ENCODE data around the gene DDB1.

The DDB1 gene

DNA sequence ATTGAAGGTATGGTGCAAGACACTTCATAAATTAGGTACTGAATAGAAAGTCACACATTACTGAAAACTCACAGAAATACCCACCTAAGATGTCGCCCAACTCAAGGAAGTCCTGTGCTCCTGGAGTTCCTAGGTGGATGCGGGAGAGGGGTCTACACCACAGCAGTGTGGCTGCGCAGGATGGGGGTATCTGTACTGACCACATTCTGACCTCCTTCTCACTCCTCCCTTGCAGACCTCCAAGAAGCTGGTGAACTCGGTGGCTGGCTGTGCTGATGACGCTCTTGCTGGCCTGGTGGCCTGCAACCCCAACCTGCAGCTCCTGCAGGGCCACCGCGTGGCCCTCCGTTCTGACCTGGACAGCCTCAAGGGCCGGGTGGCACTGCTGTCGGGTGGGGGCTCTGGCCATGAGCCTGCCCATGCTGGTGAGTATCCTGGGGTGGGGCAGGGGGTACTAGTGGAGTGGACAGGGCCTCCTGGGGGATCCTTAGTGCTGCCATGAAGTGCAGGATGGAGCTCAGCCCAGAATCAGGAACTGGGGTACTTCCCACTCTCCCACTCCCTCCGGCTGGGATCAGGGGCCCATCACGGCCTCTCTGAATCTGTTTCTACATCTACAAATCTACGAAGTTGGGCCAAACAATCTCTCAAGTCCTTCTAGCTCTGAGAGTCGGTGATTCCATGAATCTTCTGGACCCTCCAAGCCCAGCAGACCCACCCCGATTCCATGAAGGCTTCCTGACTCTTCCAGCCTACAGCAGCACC, 5.0 kb upstream of the DDB1 start:
- no peak for DNase-seq (ENCODE audit: extremely low spot score, insufficient read length, low read depth)
- FAIRE-seq: no peak

DNA sequence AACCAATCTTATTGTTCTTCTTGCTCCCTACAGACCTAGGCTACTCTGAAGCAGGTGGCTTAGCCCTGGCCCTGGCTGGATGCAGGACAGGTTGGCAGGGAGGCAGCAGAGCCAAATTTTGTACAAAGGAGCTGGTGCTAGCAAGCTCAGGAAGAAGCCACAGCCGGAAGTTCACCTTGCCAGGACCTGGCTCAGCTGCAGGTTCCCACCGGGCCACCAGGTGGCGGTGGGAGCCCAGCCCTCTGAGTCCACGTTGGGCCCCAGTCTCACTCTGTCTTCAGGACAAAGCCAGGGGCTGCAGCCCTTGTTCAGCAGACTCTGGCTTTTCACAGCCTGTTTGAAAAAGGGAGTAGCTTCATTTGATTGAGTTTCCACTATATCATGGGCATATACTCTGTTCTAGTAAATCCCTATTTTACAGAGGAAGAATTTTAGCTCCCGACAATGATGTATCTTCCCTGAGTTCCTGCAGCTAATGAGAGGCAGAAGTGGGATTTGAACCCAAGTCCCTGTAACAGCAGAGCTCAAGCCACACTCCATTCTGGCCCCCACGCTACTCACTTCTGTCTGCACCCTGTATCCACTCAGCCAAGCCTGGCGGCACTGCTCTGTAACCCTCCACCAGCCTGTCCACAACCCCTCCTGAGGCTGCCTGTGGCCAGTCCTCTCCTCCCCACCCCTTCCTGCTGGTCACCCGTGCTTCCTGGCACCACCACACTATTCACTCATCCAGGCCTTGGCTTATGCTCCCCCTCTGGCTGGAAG, 3.4 kb upstream of the DDB1 start:
- FAIRE-seq (peak; percentile 50), DNase-seq (ENCODE audit: extremely low spot score, insufficient read length, low read depth) (peak; percentile 81)

GRCh38 chr11:61335355-61335710, 2.4 kb upstream of the DDB1 start:
- no peak for FAIRE-seq
- DNase-seq (ENCODE audit: extremely low spot score, insufficient read length, low read depth): no peak

- FAIRE-seq (no peak), DNase-seq (ENCODE audit: extremely low spot score, insufficient read length, low read depth) (no peak)
These were observed 1.8 kb upstream of the DDB1 start for GRCh38 chr11:61334434-61335354.

DNA sequence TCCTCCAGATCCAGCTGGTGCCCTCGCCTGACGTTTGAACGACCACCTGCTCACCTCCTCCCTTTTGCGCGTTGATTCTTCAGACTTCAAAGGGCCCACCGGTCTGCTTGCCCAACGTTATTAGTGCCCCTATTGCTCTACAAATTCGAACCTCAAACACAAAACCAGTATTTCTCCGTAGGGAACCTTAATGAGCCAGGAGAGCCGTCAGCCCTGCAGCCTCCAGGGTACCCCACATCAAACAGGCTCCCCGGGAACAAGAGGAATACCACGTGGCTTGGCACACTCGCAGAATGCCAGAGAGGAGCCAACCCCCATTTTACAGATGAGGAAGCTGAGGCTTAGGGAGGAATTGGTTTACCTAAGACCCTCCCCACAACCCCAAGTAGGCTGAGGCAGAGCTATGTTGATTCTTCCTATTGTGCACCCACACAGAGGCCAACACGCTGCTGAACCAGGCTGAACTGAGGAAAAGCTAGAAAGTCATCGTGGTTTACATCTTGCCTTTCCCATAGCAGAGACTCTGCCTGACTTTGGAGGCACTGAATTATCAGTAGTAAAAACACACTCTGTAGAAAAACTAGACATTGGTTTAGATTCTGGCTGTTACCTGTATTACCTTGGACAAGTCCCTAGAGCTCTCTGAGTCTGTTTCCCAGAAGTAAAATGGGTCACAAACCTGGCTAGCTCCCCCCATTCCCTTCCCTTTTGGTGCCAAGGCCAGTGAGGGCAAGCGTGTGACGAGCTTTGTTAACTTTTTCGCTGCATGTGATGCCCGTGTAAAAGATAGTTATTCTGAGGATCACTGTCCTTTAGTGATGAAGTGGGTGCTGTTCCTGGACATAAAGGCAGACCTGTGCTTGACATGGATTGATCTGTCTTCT, 887 bp upstream of the DDB1 start:
- DNase-seq (ENCODE audit: extremely low spot score, insufficient read length, low read depth) (no peak), FAIRE-seq (no peak)

DNA sequence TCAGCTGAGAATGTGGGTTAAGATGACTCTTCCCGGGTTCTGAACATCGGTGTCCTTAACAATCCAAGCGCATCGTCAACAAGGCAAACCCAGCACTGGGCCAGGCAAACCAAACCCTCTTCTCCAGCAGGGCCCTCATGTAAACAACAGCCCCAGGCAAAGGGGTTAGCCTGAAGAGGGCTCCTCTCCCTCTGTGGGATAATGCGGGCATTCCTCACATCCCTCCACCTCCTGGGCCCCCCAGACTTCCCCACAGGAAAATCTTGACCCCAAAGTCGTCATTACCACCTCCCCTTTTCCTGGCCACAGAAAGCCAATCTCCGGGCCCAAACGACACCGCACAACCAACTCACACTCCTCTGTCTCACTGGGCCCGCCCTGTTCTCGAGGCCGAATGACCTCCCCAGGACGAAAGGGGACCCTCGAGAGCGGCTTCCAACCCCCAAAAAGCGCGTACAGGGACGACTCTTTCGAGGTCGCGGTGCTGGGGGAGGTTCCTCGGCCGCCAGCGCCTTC, 566 bp downstream of the DDB1 start:
- FAIRE-seq: no peak
- DNase-seq (ENCODE audit: extremely low spot score, insufficient read length, low read depth): no peak

DNA sequence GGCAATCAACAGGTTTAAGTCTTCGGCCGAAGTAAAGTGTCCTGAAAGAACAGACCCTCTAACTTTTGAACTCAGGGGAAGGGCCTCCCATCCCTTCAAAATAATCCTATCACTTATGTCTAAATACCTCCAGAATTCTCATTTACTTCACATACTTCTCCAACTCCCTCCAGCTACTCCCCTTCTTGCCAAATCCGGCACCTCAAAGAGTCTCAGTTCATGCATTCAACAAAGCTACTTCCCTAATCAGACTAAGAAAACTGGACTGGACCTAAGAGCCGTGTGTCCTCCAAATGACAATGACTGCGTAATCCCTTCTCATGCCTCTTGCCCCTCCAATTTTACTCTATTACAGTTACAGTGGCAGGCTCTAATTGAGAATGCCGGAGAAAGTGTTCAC, 1.3 kb downstream of the DDB1 start:
- DNase-seq (ENCODE audit: extremely low spot score, insufficient read length, low read depth) (no peak), FAIRE-seq (no peak)

- FAIRE-seq (no peak), DNase-seq (ENCODE audit: extremely low spot score, insufficient read length, low read depth) (no peak)
These were observed 3.0 kb downstream of the DDB1 start for GRCh38 chr11:61329871-61330270.

GRCh38 chr11:61328351-61328750, 4.6 kb downstream of the DDB1 start:
- no peak for FAIRE-seq
- DNase-seq (ENCODE audit: extremely low spot score, insufficient read length, low read depth): no peak

DNA sequence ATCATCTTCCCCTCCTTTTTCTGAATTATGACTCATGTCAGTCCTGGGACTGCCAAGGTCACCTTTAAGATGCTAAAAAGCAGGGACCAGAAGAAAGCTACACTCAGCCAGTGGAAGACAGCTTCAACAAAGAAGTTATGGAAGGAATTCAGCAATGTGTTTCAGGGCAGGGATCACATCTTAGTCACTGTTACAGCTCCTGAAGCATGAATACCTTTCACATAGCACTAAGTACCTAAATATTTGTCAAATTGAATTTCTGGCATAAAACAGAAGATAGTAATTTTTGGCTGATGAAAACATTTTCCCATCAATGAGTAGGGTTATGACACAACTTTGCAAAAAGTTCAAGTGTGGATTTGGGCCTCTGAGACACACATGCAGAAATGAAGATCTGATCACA, 5.2 kb downstream of the DDB1 start:
- FAIRE-seq: no peak

DNA sequence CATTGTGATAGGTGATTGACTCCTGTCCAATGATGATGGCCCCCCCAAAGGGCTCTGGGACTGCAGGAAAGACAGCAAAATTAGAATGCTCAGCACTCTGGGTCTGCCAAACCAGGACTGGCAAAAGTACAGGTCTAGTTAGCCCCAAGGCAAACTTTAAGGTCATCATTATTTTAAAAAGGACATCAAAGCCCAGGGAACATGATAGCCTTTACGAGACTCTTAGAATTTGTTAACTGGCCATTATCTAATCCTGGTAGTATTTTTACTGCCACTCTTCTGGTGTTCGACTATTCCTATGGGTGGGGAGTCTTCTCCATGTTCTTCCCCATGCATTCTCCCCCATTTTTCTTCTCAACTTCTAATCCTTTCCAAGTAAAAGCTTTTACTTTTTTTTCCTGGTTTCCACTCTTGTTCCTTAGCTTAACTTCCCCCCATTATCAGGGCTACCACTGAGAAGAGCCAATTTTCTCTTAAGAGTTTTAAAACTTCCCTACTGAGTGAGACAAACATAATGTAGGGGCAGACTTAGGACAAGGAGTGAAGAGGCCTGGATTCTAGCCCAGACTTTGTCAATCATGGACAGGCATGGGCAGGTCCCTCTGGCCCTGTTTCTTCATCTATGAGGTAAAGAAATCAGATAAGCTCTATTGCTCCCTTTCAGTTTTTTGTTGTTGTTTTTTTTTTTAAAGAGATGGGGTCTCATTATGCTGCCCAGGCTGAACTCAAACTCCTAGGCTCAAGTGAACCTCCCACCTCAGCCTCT, 7.1 kb downstream of the DDB1 start:
- FAIRE-seq: no peak
- DNase-seq (ENCODE audit: extremely low spot score, insufficient read length, low read depth): no peak

More for the DNA sequence above, 5.2 kb downstream of the DDB1 start:
- no peak for DNase-seq (ENCODE audit: extremely low spot score, insufficient read length, low read depth)

DNA sequence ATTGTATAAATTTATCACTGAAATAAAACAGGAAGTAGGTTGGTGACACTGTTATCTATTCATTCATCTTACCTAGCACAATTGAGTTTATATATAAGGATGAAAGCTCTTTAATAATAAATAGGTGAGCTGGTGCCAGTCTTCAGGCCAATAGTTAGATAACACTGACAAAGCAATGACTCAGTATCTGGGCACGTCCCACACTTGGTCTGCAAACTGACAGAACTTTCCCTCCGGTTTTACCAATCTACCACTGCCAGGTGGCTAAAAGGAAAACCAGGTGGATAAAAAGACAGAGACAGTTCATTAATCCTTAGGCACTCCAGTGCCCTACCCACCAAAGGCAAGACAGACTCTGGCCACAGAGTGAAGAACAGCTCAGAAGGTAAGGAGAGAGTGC, 17.6 kb downstream of the DDB1 start:
- no peak for DNase-seq (ENCODE audit: extremely low spot score, insufficient read length, low read depth)
- no peak for FAIRE-seq

DNA sequence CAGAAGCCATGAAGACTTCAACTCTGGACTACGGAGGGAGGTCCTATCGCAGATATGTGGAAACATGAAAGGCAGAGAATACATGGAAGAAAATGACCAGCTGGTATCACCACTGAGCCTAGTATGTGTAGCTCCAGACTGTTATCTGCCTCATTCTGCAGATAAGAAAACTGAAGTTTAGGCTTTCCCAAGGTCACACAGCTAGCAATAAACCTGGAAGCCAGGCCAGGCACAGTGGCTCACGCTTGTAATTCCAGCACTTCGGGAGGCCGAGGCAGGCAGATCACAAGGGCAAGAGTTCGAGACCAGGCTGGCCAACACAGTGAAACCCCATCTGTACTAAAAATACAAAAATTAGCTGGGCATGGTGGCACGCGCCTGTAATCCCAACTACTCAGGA, 22.2 kb downstream of the DDB1 start:
- FAIRE-seq (no peak), DNase-seq (ENCODE audit: extremely low spot score, insufficient read length, low read depth) (no peak)

DNA sequence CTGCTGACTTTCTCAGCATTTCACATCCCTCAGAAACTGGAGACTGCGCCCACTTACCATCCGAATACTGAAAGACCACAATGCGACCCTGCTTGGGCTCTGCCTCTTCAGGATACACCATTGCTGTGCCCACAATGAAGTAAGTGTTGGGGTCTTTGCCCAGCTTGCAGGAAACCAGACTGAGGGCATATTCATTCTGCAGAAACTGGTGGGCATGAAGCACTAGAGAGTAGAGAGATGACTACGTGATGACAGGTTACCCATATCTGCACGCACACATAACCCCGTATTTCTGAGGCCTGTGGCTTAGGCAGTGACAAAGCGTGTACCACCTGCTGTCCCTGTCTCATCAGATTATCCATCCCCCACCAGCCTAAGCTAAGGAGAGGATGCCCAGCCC, 23.2 kb downstream of the DDB1 start:
- DNase-seq (ENCODE audit: extremely low spot score, insufficient read length, low read depth): no peak
- FAIRE-seq: no peak

DNA sequence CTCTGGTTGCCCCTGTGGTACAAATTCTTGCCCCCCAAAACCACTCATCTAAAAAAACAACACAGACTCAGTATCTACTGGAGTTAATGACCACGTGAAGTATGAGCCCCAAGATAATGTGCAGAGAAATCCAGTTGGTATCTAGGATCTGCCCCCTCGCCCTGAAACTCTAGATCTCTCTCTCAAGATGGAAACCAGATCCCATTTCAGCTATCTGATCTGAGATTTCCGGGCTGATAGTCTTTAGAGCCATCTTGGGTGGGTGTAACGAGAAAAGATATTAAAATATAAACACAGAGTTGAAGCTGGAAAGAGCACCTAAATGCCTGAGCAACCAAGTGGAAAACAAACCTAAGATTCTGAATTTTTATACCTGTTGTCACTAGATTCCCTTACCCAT, 23.8 kb downstream of the DDB1 start:
- no peak for FAIRE-seq

GRCh38 chr11:61307354-61307753, 25.6 kb downstream of the DDB1 start:
- DNase-seq (ENCODE audit: extremely low spot score, insufficient read length, low read depth) (no peak), FAIRE-seq (no peak)

More for the DNA sequence above, 23.8 kb downstream of the DDB1 start:
- DNase-seq (ENCODE audit: extremely low spot score, insufficient read length, low read depth): no peak

DNA sequence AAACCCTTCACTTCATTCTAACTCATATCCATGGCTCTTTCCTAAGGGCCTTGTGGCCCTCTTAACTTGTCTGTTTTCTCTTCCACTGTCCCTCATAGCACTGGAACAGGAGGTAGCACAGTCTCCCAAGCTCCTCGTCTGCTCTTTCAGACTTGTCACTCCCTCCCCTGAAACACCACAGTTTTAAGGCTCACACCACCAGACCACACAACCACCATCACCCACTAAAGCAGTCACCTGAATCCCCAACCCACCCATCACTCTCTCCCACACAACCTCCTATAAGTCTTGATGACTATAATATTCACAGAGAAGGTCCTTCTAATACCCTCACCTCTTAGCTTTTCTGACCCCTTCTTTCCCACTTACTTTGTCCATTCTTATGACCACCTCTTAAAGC, 26.7 kb downstream of the DDB1 start:
- DNase-seq (ENCODE audit: extremely low spot score, insufficient read length, low read depth) (no peak), FAIRE-seq (no peak)

DNA sequence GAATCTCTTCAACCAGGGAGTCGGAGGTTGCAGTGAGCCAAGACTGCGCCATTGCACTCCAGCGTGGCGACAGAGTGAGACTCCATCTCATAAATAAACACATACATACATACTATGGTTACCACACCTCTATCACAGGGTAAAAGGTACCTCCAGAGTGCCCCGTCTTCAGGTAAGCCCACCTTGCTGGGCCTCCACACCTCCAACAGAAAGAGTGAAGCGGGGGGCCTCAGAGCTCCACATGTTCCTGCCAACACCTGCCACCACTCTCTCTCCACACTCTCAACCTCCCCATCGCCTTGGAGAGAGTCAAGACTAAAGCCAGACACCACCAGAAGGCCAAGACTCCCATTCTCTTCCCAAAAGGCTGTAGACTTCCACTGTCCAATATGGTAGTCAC, 27.5 kb downstream of the DDB1 start:
- FAIRE-seq: no peak
- no peak for DNase-seq (ENCODE audit: extremely low spot score, insufficient read length, low read depth)

DNA sequence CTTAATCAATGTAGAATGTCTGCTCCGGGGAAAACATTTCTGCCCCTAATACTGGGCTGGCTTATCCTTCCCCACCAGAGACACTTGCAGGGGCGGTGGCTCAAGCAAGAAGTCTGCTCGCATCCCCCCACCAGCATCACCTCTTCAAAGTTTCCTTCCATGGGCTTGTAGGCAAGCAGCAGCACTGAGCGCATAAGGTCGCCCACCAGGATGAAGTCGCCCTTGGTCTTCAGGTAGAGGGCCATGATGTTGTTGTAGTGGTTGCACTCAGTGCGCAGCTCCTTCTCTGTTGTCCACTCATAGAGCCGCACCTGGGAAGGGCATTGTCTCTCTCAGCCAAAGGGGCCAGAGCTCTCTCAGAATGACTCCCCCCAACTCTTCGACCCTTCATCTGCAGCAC, 29.2 kb downstream of the DDB1 start:
- no peak for DNase-seq (ENCODE audit: extremely low spot score, insufficient read length, low read depth)
- no peak for FAIRE-seq

All from GM18507 (cell line).